Measurements from ENCODE around the gene HAPLN2.

Gene HAPLN2

GRCh38 chr1:156659661-156659987 lies 40.4 kb downstream of the HAPLN2 start:
- ChIA-PET POLR2A (interaction anchor here (0.7 kb wide), 1 partner anchor 108 kb away, joined by 3 read pairs; the partner anchor contains the start of gene PRCC), CTCF (interaction anchor here (0.6 to 15.2 kb wide), 38 partner anchors 8 to 1487 kb away, joined by 3 to 564 read pairs (median 4); partner anchors contain the start of genes BCAN, CRABP2, HAPLN2 and INSRR)
- no peaks in the 10 kb centered on the region for H3K9me3 ChIP-seq (ENCODE audit: control insufficient read depth, insufficient read depth, low read depth, low read length)
- TF ChIP-seq ZNF776 (tag by site-specific recombination; IDR thresholded peaks at IDR 0.05; ENCODE audit: borderline replicate concordance) (no peak), ZNF398 (tag by site-specific recombination; IDR thresholded peaks at IDR 0.05) (no peak), SP2 (tag by site-specific recombination; IDR thresholded peaks at IDR 0.05) (no peak), ZNF560 (tag by site-specific recombination; IDR thresholded peaks at IDR 0.05; ENCODE audit: borderline replicate concordance) (no peak), GFI1B (tag by site-specific recombination; IDR thresholded peaks at IDR 0.05) (no peak), ZNF473 (tag by site-specific recombination; IDR thresholded peaks at IDR 0.05) (no peak), ZNF626 (tag by site-specific recombination; IDR thresholded peaks at IDR 0.05) (no peak), ZNF785 (tag by site-specific recombination; IDR thresholded peaks at IDR 0.05) (no peak), ZNF747 (tag by site-specific recombination; IDR thresholded peaks at IDR 0.05) (no peak), ZBTB26 (tag by site-specific recombination; optimal IDR thresholded peaks at IDR 0.05) (no peak), REPIN1 (tag by site-specific recombination; IDR thresholded peaks at IDR 0.05; ENCODE audit: low read depth) (no peak), ZXDB (tag by site-specific recombination; IDR thresholded peaks at IDR 0.05) (no peak), ZNF416 (tag by site-specific recombination; IDR thresholded peaks at IDR 0.05) (no peak)
- TF ChIP-seq, protein P1, sequence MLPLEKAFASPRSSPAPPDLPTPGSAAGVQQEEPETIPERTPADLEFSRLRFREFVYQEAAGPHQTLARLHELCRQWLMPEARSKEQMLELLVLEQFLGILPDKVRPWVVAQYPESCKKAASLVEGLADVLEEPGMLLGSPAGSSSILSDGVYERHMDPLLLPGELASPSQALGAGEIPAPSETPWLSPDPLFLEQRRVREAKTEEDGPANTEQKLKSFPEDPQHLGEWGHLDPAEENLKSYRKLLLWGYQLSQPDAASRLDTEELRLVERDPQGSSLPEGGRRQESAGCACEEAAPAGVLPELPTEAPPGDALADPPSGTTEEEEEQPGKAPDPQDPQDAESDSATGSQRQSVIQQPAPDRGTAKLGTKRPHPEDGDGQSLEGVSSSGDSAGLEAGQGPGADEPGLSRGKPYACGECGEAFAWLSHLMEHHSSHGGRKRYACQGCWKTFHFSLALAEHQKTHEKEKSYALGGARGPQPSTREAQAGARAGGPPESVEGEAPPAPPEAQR (tag by site-specific recombination; IDR thresholded peaks at IDR 0.05), result no peak
- H3K4me1 ChIP-seq (ENCODE audit: control insufficient read depth, insufficient read depth, low read length), result peaks cover 7% of the 10 kb centered on the region; the same call in 1 of the 2 replicates
- H3K36me3 ChIP-seq (ENCODE audit: control insufficient read depth in 2 of 2, insufficient read depth in 1 of 2, low read length in 2 of 2), result no peaks in the 10 kb centered on the region
- H3K27ac ChIP-seq (ENCODE audit: extremely low read depth, low read depth, low read length), result no peak overlapping the region
- H3K4me3 ChIP-seq (ENCODE audit: low read depth, low read length), result no peak overlapping the region; the same call in 1 of the 2 replicates

DNA sequence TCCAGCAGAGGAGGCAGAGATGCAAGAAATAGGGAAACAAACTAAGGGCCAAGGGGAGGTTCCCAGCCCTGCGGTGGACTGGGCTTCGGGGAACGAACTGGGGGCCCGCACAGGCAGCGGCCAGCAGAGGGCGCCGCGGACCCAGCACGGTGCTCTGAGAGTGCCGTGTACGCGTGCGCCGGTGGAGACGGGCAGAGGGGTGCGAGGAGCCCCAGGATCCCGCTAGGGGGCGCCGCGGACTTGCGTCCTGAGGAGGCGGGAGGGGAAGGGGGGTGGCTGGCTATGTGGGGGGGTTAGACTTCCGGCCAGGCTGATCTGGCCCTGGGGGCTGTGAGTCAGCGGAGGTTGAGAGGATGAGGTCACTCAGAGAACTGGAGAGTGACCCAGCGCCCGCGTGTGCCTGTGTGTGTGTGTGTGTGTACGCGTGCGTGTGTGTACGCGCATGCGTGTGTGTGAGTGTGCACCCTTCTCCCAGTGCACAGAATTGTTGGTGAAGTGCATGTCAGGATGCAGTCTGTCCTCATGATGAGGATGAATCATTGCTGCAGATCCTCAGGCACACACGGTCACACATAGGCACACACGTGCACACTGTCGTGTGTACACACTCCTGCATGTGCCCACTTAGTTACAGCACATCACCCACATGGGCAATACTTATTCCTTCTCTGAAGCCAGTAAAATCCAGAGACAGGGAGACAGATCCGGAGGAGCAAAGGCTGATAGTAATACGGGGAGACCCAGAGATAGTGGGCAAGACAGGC lies 41.0 kb downstream of the HAPLN2 start:
- H3K27ac ChIP-seq (ENCODE audit: extremely low read depth, low read depth, low read length), result peak overlapping the region; percentile 76
- ChIA-PET CTCF (interaction anchor here (0.6 to 15.2 kb wide), 41 partner anchors 8 to 1486 kb away, joined by 3 to 564 read pairs (median 4); partner anchors contain the start of genes BCAN, CRABP2, HAPLN2 and INSRR), POLR2A (interaction anchor here (0.7 to 1.8 kb wide), 5 partner anchors 10 to 107 kb away, joined by 3 to 20 read pairs (median 5); partner anchors contain the start of genes ISG20L2, METTL25B, NES and PRCC)
- no peaks in the 10 kb centered on the region for H3K9me3 ChIP-seq (ENCODE audit: control insufficient read depth, insufficient read depth, low read depth, low read length)
- peaks cover 9% of the 10 kb centered on the region; the same call in 1 of the 2 replicates for H3K4me1 ChIP-seq (ENCODE audit: control insufficient read depth, insufficient read depth, low read length)
- H3K4me3 ChIP-seq (ENCODE audit: low read depth, low read length), result peak overlapping the region; percentile 38
- no peaks in the 10 kb centered on the region for H3K36me3 ChIP-seq (ENCODE audit: control insufficient read depth in 2 of 2, insufficient read depth in 1 of 2, low read length in 2 of 2)
- TF ChIP-seq ZNF404 (tag by site-specific recombination; IDR thresholded peaks at IDR 0.05), result no peak
- TF ChIP-seq ZNF223 (tag by site-specific recombination; IDR thresholded peaks at IDR 0.05), result no peak
- TF ChIP-seq OSR2 (tag by site-specific recombination; IDR thresholded peaks at IDR 0.05), result peak; percentile 27; the same call in 1 of the 2 replicates
- TF ChIP-seq ZNF843 (tag by site-specific recombination; IDR thresholded peaks at IDR 0.05), result peak; percentile 89; the same call in 1 of the 2 replicates
- peak; percentile 98; the same call in 1 of the 2 replicates for TF ChIP-seq ZNF391 (tag by site-specific recombination; IDR thresholded peaks at IDR 0.05; ENCODE audit: borderline replicate concordance, low read depth)
- TF ChIP-seq ZNF692 (tag by site-specific recombination; IDR thresholded peaks at IDR 0.05), result peak; percentile 94; the same call in 1 of the 2 replicates
- TF ChIP-seq ZEB2 (tag by site-specific recombination; IDR thresholded peaks at IDR 0.05), result peak; percentile 94
- TF ChIP-seq ZNF677 (tag by site-specific recombination; IDR thresholded peaks at IDR 0.05), result no peak
- peak; percentile 81 for TF ChIP-seq WT1 (tag by site-specific recombination; IDR thresholded peaks at IDR 0.05)
- peak; percentile 69 for TF ChIP-seq ZNF76 (tag by site-specific recombination; IDR thresholded peaks at IDR 0.05; ENCODE audit: borderline replicate concordance, low read depth)
- TF ChIP-seq ZNF645 (tag by site-specific recombination; IDR thresholded peaks at IDR 0.05), result no peak
- TF ChIP-seq ZNF792 (tag by site-specific recombination; IDR thresholded peaks at IDR 0.05), result peak; percentile 83; the same call in 1 of the 2 replicates
- peak; percentile 11; the same call in 1 of the 2 replicates for TF ChIP-seq ZNF239 (tag by site-specific recombination; IDR thresholded peaks at IDR 0.05)
- no peak for TF ChIP-seq ZNF791 (tag by site-specific recombination; IDR thresholded peaks at IDR 0.05)
